ENCODE results near the gene NLRP4. TPM values are rescaled to one million over a fixed set of nuclear protein-coding genes. Genes with fewer than 3 reads are reported as not detected.

Gene NLRP4
- total RNA-seq, 1 donor from 2014 or later = not detected

DNA sequence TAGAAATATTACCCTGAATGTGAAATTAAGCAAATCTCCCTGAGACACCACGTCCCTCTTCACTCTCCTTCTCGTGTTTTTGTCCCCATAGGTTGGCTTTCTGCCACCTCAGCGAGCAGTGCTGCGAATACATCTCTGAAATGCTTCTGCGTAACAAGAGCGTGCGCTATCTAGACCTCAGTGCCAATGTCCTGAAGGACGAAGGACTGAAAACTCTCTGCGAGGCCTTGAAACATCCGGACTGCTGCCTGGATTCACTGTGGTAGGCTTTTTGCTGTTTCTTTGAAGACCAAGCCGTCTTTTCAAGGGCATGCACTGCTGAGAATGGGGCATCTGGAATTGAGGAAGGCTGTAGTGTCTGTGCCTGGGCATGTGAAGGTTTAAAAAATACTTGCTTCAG lies 34.4 kb downstream of the NLRP4 start:
- Mint-ChIP-seq H3K27me3 (ENCODE audit: insufficient read depth, low read depth) (peaks cover 3% of the 10 kb centered on the region), H3K9me3 (peaks cover 42% of the 10 kb centered on the region), H3K27ac (no peak overlapping the region), H3K4me1 (no peaks in the 10 kb centered on the region), H3K36me3 (no peaks in the 10 kb centered on the region), H3K4me3 (no peak overlapping the region)
- Histone ChIP-seq H3K9me3 (ENCODE audit: low read depth) (peaks cover 41% of the 10 kb centered on the region), H3K9ac (no peak overlapping the region), H4K20me1 (ENCODE audit: low read depth) (no peaks in the 10 kb centered on the region), H3K4me2 (no peak overlapping the region), H3K27ac (no peak overlapping the region), H3K27me3 (no peaks in the 10 kb centered on the region), H2AFZ (replicated peaks) (no peak overlapping the region), H3K79me2 (ENCODE audit: low read depth) (no peaks in the 10 kb centered on the region), H3K4me1 (no peaks in the 10 kb centered on the region), H3K36me3 (no peaks in the 10 kb centered on the region), H3K4me3 (no peak overlapping the region), H3F3A (ENCODE audit: low read depth) (no peaks in the 10 kb centered on the region)
- no peak for DNase-seq (ENCODE audit: low spot score)
- TF ChIP-seq EZH2phosphoT487 (IDR thresholded peaks at IDR 0.05) (no peak), EZH2 (IDR thresholded peaks at IDR 0.05) (no peak)

- H3K36me3 ChIP-seq = no peaks in the 10 kb centered on the region
- Mint-ChIP-seq H3K4me1 (no peaks in the 10 kb centered on the region), H3K27ac (no peak overlapping the region), H3K27me3 (ENCODE audit: insufficient read depth, low read depth) (no peaks in the 10 kb centered on the region), H3K36me3 (no peaks in the 10 kb centered on the region), H3K9me3 (peaks cover 28% of the 10 kb centered on the region), H3K4me3 (no peak overlapping the region)
- no peaks in the 10 kb centered on the region for H4K20me1 ChIP-seq (ENCODE audit: low read depth)
- no peak overlapping the region for H3K9ac ChIP-seq
- DNase-seq (ENCODE audit: low spot score) = no peak
- H3K79me2 ChIP-seq (ENCODE audit: low read depth) = no peaks in the 10 kb centered on the region
- H3K4me2 ChIP-seq = no peak overlapping the region
- TF ChIP-seq CTCF (IDR thresholded peaks at IDR 0.05) = no peak
- no peak for TF ChIP-seq EZH2phosphoT487 (IDR thresholded peaks at IDR 0.05)
- TF ChIP-seq EZH2 (IDR thresholded peaks at IDR 0.05) = no peak
- no peak overlapping the region for H2AFZ ChIP-seq (replicated peaks)
- no peak overlapping the region for H3K27ac ChIP-seq
- H3K27me3 ChIP-seq = no peaks in the 10 kb centered on the region
- H3K9me3 ChIP-seq (ENCODE audit: low read depth) = peaks cover 28% of the 10 kb centered on the region
- no peaks in the 10 kb centered on the region for H3K4me1 ChIP-seq
- no peaks in the 10 kb centered on the region for H3F3A ChIP-seq (ENCODE audit: low read depth)
- H3K4me3 ChIP-seq = no peak overlapping the region
Observed at GRCh38 chr19:55877211-55877610, 40.9 kb downstream of the NLRP4 start.

- no peaks in the 10 kb centered on the region for H3K27me3 ChIP-seq
- H3K36me3 Mint-ChIP-seq = no peaks in the 10 kb centered on the region
- H3K4me3 Mint-ChIP-seq = no peak overlapping the region
Observed at GRCh38 chr19:55882626-55883025, 46.3 kb downstream of the NLRP4 start.

More at GRCh38 chr19:55882626-55883025, 46.3 kb downstream of the NLRP4 start:
- H3K4me3 ChIP-seq = no peak overlapping the region
- H3F3A ChIP-seq (ENCODE audit: low read depth) = no peaks in the 10 kb centered on the region
- H3K4me2 ChIP-seq = no peak overlapping the region
- no peak overlapping the region for H3K27ac Mint-ChIP-seq
- no peak overlapping the region for H3K9ac ChIP-seq
- peaks cover 40% of the 10 kb centered on the region for H3K9me3 Mint-ChIP-seq
- no peaks in the 10 kb centered on the region for H3K4me1 Mint-ChIP-seq
- no peak for DNase-seq (ENCODE audit: low spot score)
- H3K27me3 Mint-ChIP-seq (ENCODE audit: insufficient read depth, low read depth) = peaks cover 2% of the 10 kb centered on the region
- no peak overlapping the region for H3K27ac ChIP-seq
- TF ChIP-seq EZH2phosphoT487 (IDR thresholded peaks at IDR 0.05) = no peak
- TF ChIP-seq CTCF (IDR thresholded peaks at IDR 0.05) = no peak
- no peak for TF ChIP-seq EZH2 (IDR thresholded peaks at IDR 0.05)
- no peak overlapping the region for H2AFZ ChIP-seq (replicated peaks)
- H3K79me2 ChIP-seq (ENCODE audit: low read depth) = no peaks in the 10 kb centered on the region
- peaks cover 17% of the 10 kb centered on the region for H3K9me3 ChIP-seq (ENCODE audit: low read depth)
- H3K4me1 ChIP-seq = no peaks in the 10 kb centered on the region
- no peaks in the 10 kb centered on the region for H4K20me1 ChIP-seq (ENCODE audit: low read depth)
- no peaks in the 10 kb centered on the region for H3K36me3 ChIP-seq

All from neural progenitor cell (in vitro differentiated cells).